Osteoblast (primary cell): ENCODE measurements around the gene FRAS1. TPM values are rescaled to one million over a fixed set of nuclear protein-coding genes. Genes with fewer than 3 reads are reported as not detected.

ENCODE experiments used
- DNase-seq: peaks from one replicate; pipeline ENCODE4 v3.0.0; 2011; ENCODE audit warnings: low spot score, mixed read lengths; ENCODE audit not compliant: insufficient read length; ENCODE audit errors: missing footprints
- H2AFZ ChIP-seq: 2 replicates; pipeline ENCODE4 v1.6.0; 2011; ENCODE audit warnings: mild to moderate bottlenecking, low read length
- H3K27ac ChIP-seq: 2 replicates; pipeline ENCODE4 v1.5.1; 2011; ENCODE audit warnings: mild to moderate bottlenecking, low read depth, low read length, moderate library complexity
- H3K27me3 ChIP-seq: 2 replicates; pipeline ENCODE4 v1.6.0; 2012; ENCODE audit warnings: mild to moderate bottlenecking, control low read depth, inconsistent platforms, low read length, moderate library complexity; ENCODE audit not compliant: insufficient read depth
- H3K36me3 ChIP-seq: 2 replicates; pipeline ENCODE4 v1.5.1; 2011; ENCODE audit warnings: mild to moderate bottlenecking, low read length, control low read depth, moderate library complexity; ENCODE audit not compliant: insufficient read depth
- H3K4me1 ChIP-seq: 2 replicates; pipeline ENCODE4 v1.5.1; 2011; ENCODE audit warnings: mild to moderate bottlenecking, low read length, control low read depth, moderate library complexity; ENCODE audit not compliant: insufficient read depth
- H3K4me2 ChIP-seq: 2 replicates; pipeline ENCODE4 v1.6.0; 2011; ENCODE audit warnings: mild to moderate bottlenecking, low read length; ENCODE audit not compliant: insufficient read depth
- H3K4me3 ChIP-seq: fragments of 200-600 bp; sonication (generic); 3 replicates; pipeline ENCODE4 v1.5.1; 2012; ENCODE audit warnings: mild to moderate bottlenecking, low read length, inconsistent platforms; ENCODE audit not compliant: insufficient read depth
- H3K79me2 ChIP-seq: 2 replicates; pipeline ENCODE4 v1.6.0; 2012; ENCODE audit warnings: mild to moderate bottlenecking, low read length, control low read depth, inconsistent platforms; ENCODE audit not compliant: insufficient read depth
- H3K9me3 ChIP-seq: 2 replicates; pipeline ENCODE4 v1.5.1; 2011; ENCODE audit warnings: low read depth, low read length, control low read depth
- H4K20me1 ChIP-seq: 2 replicates; pipeline ENCODE4 v1.6.0; 2012; ENCODE audit warnings: mild to moderate bottlenecking, low read length, control low read depth; ENCODE audit not compliant: insufficient read depth
- CTCF ChIP-seq: IDR thresholded peaks from 2 replicates; pipeline ENCODE4 v1.5.1; 2011; ENCODE audit warnings: mild to moderate bottlenecking, low read depth, low read length, moderate library complexity; ENCODE audit errors: extremely low read depth
- total RNA-seq: library from RNA; depleted of rRNA; stranded (reverse); fragments of >200 nt; gene quantifications from 2 replicates; pipeline ENCODE4 v1.2.3, GENCODE V29; 2012

The FRAS1 gene
- total RNA-seq, 1 donor, result 5.1 TPM

GRCh38 chr4:78184584-78184983 is 127.5 kb downstream of the FRAS1 start:
- Histone ChIP-seq H3K4me2 (no peak overlapping the region), H3K4me3 (no peak overlapping the region), H3K9me3 (no peaks in the 10 kb centered on the region), H3K27ac (no peak overlapping the region), H4K20me1 (no peaks in the 10 kb centered on the region), H3K27me3 (no peaks in the 10 kb centered on the region), H3K36me3 (no peaks in the 10 kb centered on the region), H3K4me1 (no peaks in the 10 kb centered on the region), H3K79me2 (no peaks in the 10 kb centered on the region), H2AFZ (no peak overlapping the region)
- DNase-seq, result no peak
- no peak for TF ChIP-seq CTCF

- no peak for TF ChIP-seq CTCF
- H3K27me3 ChIP-seq, result no peaks in the 10 kb centered on the region
- H3K4me3 ChIP-seq, result no peak overlapping the region
- H3K9me3 ChIP-seq, result no peaks in the 10 kb centered on the region
- no peak overlapping the region for H3K27ac ChIP-seq
- H3K36me3 ChIP-seq, result no peaks in the 10 kb centered on the region
- DNase-seq, result no peak
- H2AFZ ChIP-seq, result no peak overlapping the region
- no peaks in the 10 kb centered on the region for H3K4me1 ChIP-seq
- no peak overlapping the region for H3K4me2 ChIP-seq
- no peaks in the 10 kb centered on the region for H3K79me2 ChIP-seq
- no peaks in the 10 kb centered on the region for H4K20me1 ChIP-seq
These were observed 128.0 kb downstream of the FRAS1 start for GRCh38 chr4:78185117-78185516.

- Histone ChIP-seq H3K9me3 (no peaks in the 10 kb centered on the region), H3K36me3 (no peaks in the 10 kb centered on the region), H3K27ac (no peak overlapping the region), H3K27me3 (no peaks in the 10 kb centered on the region), H3K4me2 (no peak overlapping the region), H3K79me2 (no peaks in the 10 kb centered on the region), H3K4me3 (no peak overlapping the region), H4K20me1 (no peaks in the 10 kb centered on the region), H2AFZ (no peak overlapping the region), H3K4me1 (no peaks in the 10 kb centered on the region)
- TF ChIP-seq CTCF, result no peak
- no peak for DNase-seq
These were observed 129.7 kb downstream of the FRAS1 start for GRCh38 chr4:78186597-78187543.

- no peaks in the 10 kb centered on the region for H3K9me3 ChIP-seq
- H3K4me1 ChIP-seq, result no peaks in the 10 kb centered on the region
- H3K4me3 ChIP-seq, result no peak overlapping the region
- TF ChIP-seq CTCF, result no peak
- no peak overlapping the region for H3K27ac ChIP-seq
- H3K27me3 ChIP-seq, result no peaks in the 10 kb centered on the region
- H3K79me2 ChIP-seq, result no peaks in the 10 kb centered on the region
- no peak for DNase-seq
- H3K4me2 ChIP-seq, result no peak overlapping the region
- H4K20me1 ChIP-seq, result no peaks in the 10 kb centered on the region
- H2AFZ ChIP-seq, result no peak overlapping the region
- no peaks in the 10 kb centered on the region for H3K36me3 ChIP-seq
These were observed 132.9 kb downstream of the FRAS1 start for GRCh38 chr4:78190068-78190467.
